ENCODE measurements around the gene TBXA2R. TPM values are rescaled to one million over a fixed set of nuclear protein-coding genes. Genes with fewer than 3 reads are reported as not detected.
A peak's percentile ranks its signal among the peaks of the same experiment; 100 is the strongest.
"Not testable (repeated sequence)": the region's sequence is repeated elsewhere in the genome, so short reads cannot be mapped to it uniquely, and the experiment has no call there.

Gene TBXA2R
- total RNA-seq, 2 experiments from 2014 or later: 0.31 to 0.36 TPM

- CTCF ChIA-PET: interaction anchor here (0.6 to 1.6 kb wide), 2 partner anchors 105 to 285 kb away, joined by 3 to 7 read pairs; no protein-coding TSS in a partner anchor
- no peak overlapping the region for H3K4me3 Mint-ChIP-seq
- intact Hi-C loops (cut with micrococcal nuclease): no loop called here
- no peak for DNase-seq
- H3K27ac Mint-ChIP-seq: no peak overlapping the region
- H3K27me3 Mint-ChIP-seq: no peaks in the 10 kb centered on the region
- POLR2A ChIA-PET: no interaction called here
- no peaks in the 10 kb centered on the region for H3K4me1 Mint-ChIP-seq (ENCODE audit: low read depth)
- H3K9me3 Mint-ChIP-seq: peaks cover 3% of the 10 kb centered on the region
- no peaks in the 10 kb centered on the region for H3K36me3 Mint-ChIP-seq
These were observed 16.7 kb downstream of the TBXA2R start for GRCh38 chr19:3589949-3590348.

GRCh38 chr19:3589439-3589838 lies 17.2 kb downstream of the TBXA2R start:
- intact Hi-C loops (cut with micrococcal nuclease): no loop called here
- Mint-ChIP-seq H3K27ac (no peak overlapping the region), H3K4me3 (no peak overlapping the region), H3K27me3 (no peaks in the 10 kb centered on the region), H3K4me1 (ENCODE audit: low read depth) (no peaks in the 10 kb centered on the region), H3K9me3 (peaks cover 3% of the 10 kb centered on the region), H3K36me3 (no peaks in the 10 kb centered on the region)
- CTCF ChIA-PET: no interaction called here
- DNase-seq: no peak
- POLR2A ChIA-PET: no interaction called here

GRCh38 chr19:3586707-3587346 lies 19.8 kb downstream of the TBXA2R start:
- DNase-seq: no peak
- Mint-ChIP-seq H3K4me3 (no peak overlapping the region), H3K4me1 (ENCODE audit: low read depth) (no peaks in the 10 kb centered on the region), H3K36me3 (no peaks in the 10 kb centered on the region), H3K27ac (no peak overlapping the region), H3K27me3 (no peaks in the 10 kb centered on the region), H3K9me3 (peaks cover 3% of the 10 kb centered on the region)
- intact Hi-C loops (cut with micrococcal nuclease): no loop called here
- ChIA-PET POLR2A (interaction anchor here (1.4 kb wide), 1 partner anchor 10 kb away, joined by 3 read pairs; no protein-coding TSS in a partner anchor), CTCF (interaction anchor here (1.1 to 1.8 kb wide), 4 partner anchors 30 to 119 kb away, joined by 3 to 5 read pairs (median 4); no protein-coding TSS in a partner anchor)

- H3K4me1 Mint-ChIP-seq (ENCODE audit: low read depth): no peaks in the 10 kb centered on the region
- H3K27me3 Mint-ChIP-seq: no peaks in the 10 kb centered on the region
- CTCF ChIA-PET: interaction anchor here (1.0 to 1.8 kb wide), 7 partner anchors 23 to 202 kb away, joined by 3 to 7 read pairs (median 4); no protein-coding TSS in a partner anchor
- no peak overlapping the region for H3K27ac Mint-ChIP-seq
- intact Hi-C loops (cut with micrococcal nuclease): no loop called here
- peaks cover 3% of the 10 kb centered on the region for H3K9me3 Mint-ChIP-seq
- no peak overlapping the region for H3K4me3 Mint-ChIP-seq
- DNase-seq: peak; percentile 41
- POLR2A ChIA-PET: interaction anchor here (1.4 kb wide), 1 partner anchor 10 kb away, joined by 3 read pairs; no protein-coding TSS in a partner anchor
- no peaks in the 10 kb centered on the region for H3K36me3 Mint-ChIP-seq
These were observed 20.5 kb downstream of the TBXA2R start for GRCh38 chr19:3586127-3586626.

- Mint-ChIP-seq H3K27ac (no peak within 1 kb of the TSS), H3K36me3 (no peaks in the 10 kb centered on the region), H3K27me3 (no peaks in the 10 kb centered on the region), H3K9me3 (no peaks in the 10 kb centered on the region), H3K4me3 (no peak within 1 kb of the TSS), H3K4me1 (ENCODE audit: low read depth) (no peaks in the 10 kb centered on the region)
- ChIA-PET CTCF (interaction anchor here (0.8 to 1.8 kb wide), 10 partner anchors 22 to 202 kb away, joined by 3 to 7 read pairs (median 4); no protein-coding TSS in a partner anchor), POLR2A (interaction anchor here (1.4 kb wide), 1 partner anchor 9 kb away, joined by 3 read pairs; no protein-coding TSS in a partner anchor)
- intact Hi-C loops (cut with micrococcal nuclease): no loop called here
- no peak for DNase-seq
These were observed 21.2 kb downstream of the TBXA2R start, which contains the start of gene GIPC3 for GRCh38 chr19:3585301-3586126. GIPC3 (plus strand) TSS chr19:3585478; CDS start chr19:3585598, 120 bp downstream.

- DNase-seq; H3K27me3 Mint-ChIP-seq; H3K27ac Mint-ChIP-seq; H3K36me3 Mint-ChIP-seq; H3K4me1 Mint-ChIP-seq (ENCODE audit: low read depth); H3K9me3 Mint-ChIP-seq; H3K4me3 Mint-ChIP-seq; intact Hi-C loops (cut with micrococcal nuclease); POLR2A ChIA-PET: not testable (repeated sequence)
- CTCF ChIA-PET: interaction anchor here (0.8 to 1.6 kb wide), 3 partner anchors 30 to 36 kb away, joined by 3 to 7 read pairs (median 3); no protein-coding TSS in a partner anchor
These were observed 22.5 kb downstream of the TBXA2R start for GRCh38 chr19:3584036-3584802.

GRCh38 chr19:3581792-3582191 lies 24.9 kb downstream of the TBXA2R start:
- H3K4me1 Mint-ChIP-seq (ENCODE audit: low read depth); H3K27me3 Mint-ChIP-seq; DNase-seq; H3K27ac Mint-ChIP-seq; POLR2A ChIA-PET; H3K4me3 Mint-ChIP-seq; H3K36me3 Mint-ChIP-seq; intact Hi-C loops (cut with micrococcal nuclease); H3K9me3 Mint-ChIP-seq: not testable (repeated sequence)
- CTCF ChIA-PET: interaction anchor here (0.6 kb wide), 1 partner anchor 97 kb away, joined by 5 read pairs; no protein-coding TSS in a partner anchor

GRCh38 chr19:3580156-3580934 lies 26.3 kb downstream of the TBXA2R start:
- no peak for DNase-seq
- Mint-ChIP-seq H3K27ac (no peak overlapping the region), H3K9me3 (no peaks in the 10 kb centered on the region), H3K4me1 (ENCODE audit: low read depth) (no peaks in the 10 kb centered on the region), H3K27me3 (no peaks in the 10 kb centered on the region), H3K4me3 (no peak overlapping the region), H3K36me3 (peaks cover 5% of the 10 kb centered on the region)
- intact Hi-C loops (cut with micrococcal nuclease): no loop called here
- CTCF ChIA-PET: no interaction called here
- POLR2A ChIA-PET: no interaction called here

- H3K27me3 Mint-ChIP-seq: no peaks in the 10 kb centered on the region
- DNase-seq: no peak
- H3K4me3 Mint-ChIP-seq: no peak overlapping the region
- intact Hi-C loops (cut with micrococcal nuclease): loop anchor here (10.0 kb wide), 1 partner anchor 486 kb away; the partner anchor contains the start of gene ZBTB7A
- peaks cover 13% of the 10 kb centered on the region for H3K36me3 Mint-ChIP-seq
- H3K4me1 Mint-ChIP-seq (ENCODE audit: low read depth): peaks cover 3% of the 10 kb centered on the region
- H3K9me3 Mint-ChIP-seq: no peaks in the 10 kb centered on the region
- POLR2A ChIA-PET: no interaction called here
- no peak overlapping the region for H3K27ac Mint-ChIP-seq
- CTCF ChIA-PET: no interaction called here
These were observed 28.3 kb downstream of the TBXA2R start for GRCh38 chr19:3578390-3578789.

- Mint-ChIP-seq H3K27ac (no peak overlapping the region), H3K4me3 (no peak overlapping the region), H3K36me3 (peaks cover 13% of the 10 kb centered on the region), H3K9me3 (no peaks in the 10 kb centered on the region), H3K4me1 (ENCODE audit: low read depth) (peaks cover 3% of the 10 kb centered on the region), H3K27me3 (no peaks in the 10 kb centered on the region)
- ChIA-PET POLR2A (no interaction called here), CTCF (no interaction called here)
- intact Hi-C loops (cut with micrococcal nuclease): loop anchor here (10.0 kb wide), 1 partner anchor 487 kb away; the partner anchor contains the start of gene ZBTB7A
- DNase-seq: no peak
These were observed 28.8 kb downstream of the TBXA2R start for GRCh38 chr19:3577723-3578344.

Measured in activated CD4-positive, alpha-beta memory T cell treated with anti-CD3 and anti-CD28 coated beads for 36 hours (primary cell).